ENCODE measurements around the gene SSPN.

The SSPN gene

DNA sequence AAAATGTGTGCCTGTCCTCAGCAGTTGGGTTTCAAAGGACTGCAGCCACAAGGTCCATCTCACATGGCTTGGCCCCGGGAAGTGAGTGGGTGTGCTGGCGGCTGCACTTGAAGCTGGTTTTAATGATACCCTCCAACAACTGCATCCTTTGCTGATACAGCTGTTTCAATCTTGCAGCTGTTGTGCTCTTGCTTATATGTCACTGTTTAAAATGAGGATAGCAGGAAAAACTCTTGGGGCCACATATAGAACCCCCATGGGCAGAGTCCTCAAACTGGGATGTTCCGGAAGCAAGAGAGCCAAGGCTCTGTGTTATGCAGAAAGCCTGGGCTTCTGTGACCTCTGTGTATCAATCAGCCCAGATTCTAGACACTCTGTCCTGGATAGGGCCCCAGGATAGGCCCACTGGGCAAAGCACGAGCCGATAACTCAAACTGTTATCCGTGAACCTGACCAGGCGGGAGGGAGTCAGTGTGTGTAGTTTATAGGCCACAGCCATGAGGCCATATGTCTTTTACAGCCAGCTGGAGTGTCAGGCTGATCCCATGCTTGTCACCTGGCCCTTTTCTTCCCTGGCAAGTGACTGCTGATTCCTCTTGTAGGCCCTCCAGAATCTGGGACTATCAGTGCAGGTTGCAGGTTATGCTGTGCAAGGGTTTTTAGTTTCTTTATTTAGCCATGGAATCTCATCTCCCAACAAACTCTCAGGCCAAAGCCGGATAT lies 74.3 kb downstream of the SSPN start:
- no peak for DNase-seq

DNA sequence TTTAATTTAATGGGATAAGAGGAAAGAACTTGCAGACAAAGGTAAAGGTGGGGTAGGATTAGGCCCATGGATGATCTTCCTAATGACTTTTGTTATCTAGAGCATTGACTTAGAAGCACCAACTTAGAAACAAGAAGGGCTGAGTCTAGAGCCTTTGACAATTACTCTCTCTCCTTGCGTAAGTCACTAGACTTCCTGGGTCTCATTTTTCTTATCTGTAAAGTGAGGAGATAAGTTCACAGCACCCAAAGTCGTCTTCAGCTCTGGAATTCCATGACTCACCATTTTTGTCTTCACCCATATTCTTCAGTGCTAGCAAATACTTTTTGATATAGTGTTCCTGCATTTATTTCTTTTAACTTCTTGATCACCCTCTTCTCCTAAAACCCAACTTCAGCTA lies 75.7 kb downstream of the SSPN start:
- DNase-seq, result no peak

DNA sequence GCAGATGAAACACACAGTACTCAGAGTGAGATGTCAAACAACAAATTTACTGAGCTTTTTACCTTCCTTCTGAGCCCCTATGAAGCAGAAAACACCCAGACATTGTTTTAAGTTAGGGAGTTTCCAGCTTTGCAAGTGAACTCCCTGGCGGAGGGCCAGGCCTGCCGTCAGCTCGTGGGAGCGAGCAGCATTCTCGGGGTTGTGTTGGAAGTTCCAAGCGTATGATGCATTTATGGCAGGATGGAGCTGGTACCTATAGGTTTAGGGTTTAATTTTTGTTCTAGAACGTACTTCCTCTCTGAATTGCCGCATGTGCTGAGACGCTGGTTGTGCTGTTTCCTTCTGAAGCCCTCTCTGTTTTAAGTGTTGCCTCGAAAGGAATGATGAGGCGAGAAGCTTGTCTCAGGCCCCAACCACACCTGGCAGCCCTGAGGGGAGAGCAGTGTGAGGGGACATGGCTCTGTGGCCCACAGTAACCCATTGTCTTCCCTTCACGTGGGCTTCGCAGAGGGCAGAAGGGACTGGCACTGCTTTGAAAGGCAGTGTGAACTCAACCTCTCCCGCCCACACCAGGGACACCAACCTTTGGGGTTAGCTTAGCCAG lies 76.6 kb downstream of the SSPN start:
- DNase-seq, result no peak

DNA sequence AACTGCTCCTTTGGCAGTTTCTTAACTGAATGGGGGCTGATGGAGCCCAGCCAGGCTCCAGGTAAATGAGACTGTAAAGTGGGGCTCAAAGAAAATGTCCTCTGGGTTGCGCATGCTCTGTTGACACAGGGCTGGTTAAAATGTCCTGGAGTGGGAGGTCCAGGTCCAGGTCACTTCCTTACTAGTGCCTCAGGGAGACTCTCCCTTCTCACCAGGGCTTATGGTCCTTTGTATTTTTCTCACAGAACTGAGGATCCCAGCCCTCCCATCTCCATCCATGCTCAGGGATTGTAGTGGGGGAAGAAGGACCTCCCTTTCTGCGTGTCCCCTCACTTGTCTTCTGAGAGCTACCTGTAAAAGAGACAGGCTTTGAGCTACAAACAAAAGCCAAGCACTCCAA lies 77.5 kb downstream of the SSPN start:
- DNase-seq, result no peak

DNA sequence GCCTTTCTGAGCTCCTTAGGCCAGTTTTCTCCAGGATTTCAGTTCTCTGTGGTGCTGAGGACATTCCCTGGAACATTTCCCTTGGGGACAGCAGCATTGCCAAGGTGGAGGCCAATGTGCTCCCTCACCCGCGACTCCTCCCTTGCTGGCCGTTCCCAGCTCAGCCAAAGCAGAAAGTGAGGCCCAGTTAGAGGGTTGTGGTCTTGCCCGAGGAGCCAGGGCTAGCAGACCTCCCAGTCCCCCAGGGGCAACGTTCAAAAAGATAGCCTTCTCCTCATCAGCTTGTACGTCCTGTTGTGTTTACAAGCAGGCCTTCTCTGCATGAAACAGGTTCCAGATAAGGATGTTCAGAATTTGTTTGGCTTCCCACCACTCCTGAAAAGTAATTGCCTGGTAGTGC lies 78.4 kb downstream of the SSPN start:
- no peak for DNase-seq

DNA sequence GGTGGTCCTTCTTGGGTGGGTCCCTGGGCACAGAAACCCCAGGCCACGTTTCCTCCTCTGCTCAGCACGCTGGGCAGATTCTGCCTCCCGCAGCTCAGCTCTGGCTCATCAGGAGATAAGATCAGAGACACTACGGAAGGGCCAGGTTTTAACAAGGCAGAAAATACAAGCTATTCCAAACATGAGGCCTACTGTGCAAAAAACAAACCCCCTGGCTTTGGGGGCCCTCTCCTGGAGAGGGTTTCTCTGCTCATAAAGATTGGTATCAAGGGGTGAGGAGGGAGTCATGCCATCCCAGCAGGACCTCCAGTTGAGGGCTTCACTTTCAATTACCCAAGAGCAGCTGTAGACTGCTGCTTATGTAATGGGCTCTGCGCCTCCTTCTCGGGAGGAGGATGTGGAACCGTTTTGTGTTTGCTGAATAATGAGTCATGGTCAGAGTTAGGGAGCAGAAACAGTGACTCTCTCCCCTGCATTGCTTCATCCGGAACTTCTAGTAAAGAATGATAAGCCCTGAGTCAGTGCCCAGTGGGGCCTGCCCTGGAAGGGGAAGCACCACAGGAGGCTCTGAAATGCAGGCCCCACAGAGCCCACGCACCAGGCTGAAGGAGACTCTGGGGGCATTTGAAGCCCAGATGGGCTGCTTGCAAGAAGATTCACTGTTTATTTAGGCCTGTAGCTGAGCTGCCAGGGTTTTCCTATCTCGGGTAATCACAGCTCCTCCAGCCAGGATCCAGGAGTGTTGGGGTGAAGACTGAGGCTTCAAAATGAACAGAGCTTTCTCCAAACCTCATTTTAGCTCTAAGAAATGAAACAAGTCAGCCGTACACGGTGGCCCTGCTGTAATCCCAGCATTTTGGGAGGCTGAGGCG lies 79.3 kb downstream of the SSPN start:
- DNase-seq, result no peak

DNA sequence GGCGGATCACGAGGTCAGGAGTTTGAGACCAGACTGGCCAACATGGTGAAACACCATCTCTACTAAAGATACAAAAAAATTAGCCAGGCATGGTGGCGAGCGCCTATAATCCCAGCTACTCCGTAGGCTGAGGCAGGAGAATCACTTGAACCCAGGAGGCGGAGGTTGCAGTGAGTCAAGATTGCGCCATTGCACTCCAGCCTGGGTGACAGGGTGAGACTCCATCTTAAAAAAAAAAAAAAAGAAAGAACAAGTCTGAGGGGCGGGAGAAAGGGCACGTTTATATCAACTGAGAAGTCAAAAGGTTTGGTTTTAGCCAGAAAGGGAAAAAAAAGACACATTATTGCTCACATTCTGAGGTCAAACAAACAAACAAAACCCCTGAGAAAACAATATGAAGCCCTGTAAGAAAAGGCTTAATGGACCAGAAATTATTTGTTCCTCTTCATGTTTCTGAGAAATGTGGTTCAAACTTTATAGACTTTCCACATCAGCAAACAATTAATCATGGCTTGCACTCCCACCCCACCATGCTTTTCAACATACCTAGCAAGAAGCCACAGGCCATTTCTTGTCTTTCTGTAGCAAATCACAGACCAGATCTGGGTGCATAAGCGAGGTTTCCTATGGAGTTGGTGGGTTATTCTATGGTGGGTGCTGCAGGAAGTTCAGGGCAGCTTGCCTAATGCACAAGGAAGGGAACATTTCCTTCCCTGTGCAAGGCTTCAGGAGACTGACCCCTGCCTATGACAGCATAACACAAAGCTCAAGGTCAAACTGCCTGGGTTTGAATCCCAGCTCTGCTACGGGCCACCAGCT lies 80.1 kb downstream of the SSPN start:
- DNase-seq, result no peak

DNA sequence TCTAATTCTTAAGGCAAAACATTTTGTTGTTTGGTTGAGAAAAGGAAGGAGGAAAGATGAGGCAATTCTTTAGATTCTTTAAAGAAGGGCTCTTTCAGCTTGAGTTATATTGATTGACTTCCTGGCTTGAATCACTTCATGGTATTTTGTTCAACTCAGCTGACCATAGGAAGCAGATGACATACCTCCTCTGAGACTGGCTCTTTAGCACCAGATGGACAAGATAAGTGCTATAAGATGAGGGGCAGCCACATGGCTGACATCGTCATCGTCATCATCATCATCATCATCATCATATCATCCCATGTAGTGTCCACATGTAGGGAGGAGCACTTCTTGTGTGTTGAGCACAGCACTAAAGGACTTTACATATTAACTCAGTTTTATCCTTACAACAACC lies 81.3 kb downstream of the SSPN start:
- DNase-seq, result no peak

DNA sequence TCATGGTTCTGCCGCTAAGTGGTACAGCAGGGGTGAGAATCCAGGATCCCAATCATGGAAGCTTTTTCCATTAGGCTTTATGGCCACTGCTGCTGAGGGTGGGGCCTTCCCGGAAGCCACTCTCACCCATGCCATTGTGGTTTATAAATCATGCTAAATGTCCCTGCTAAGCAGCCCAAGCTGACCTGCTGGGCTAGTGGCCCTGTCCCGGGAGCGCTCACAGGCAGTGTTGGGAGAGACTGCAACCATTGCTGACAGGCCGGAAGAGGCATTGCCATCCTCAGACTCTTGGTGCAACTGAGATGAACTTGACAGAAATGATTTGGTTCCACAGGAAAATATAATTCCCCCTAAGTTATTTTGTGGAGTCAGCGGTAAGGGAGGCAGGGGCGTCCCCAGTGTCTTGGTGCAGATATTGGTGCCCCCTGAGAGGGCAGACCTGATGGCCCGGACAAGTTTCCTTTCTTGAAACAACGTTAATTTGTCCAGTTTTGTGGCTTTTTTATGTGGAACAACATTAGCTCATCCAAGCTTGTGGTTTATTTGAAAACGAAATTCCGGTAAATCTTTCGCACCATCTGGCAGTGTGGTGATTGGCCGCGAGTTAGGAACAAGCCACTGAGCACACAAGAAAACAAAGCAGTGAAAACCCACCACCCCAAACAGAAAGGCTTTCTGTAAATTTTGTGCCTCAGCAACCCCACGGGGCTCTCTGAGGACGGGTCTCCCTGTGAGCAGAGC lies 82.3 kb downstream of the SSPN start:
- no peak for DNase-seq

DNA sequence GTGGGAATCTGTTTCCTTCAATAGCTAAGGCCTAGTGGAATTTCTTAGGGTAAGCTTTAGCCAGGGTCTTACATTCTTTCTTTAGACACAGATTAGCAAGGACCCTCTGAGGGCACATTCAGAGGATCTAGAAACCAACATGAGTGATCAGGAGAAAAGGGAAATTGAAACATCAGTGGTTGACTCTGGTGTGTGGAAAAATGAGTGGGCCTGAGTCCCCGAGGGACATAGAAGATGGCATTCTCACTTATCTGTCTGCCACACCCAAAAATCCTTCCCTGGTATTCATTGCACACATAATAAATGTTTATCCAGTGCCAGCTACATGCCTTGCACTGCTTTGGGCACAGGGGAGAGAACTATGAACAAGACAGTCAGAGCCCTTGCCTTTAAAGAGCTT lies 82.9 kb downstream of the SSPN start:
- DNase-seq, result no peak

DNA sequence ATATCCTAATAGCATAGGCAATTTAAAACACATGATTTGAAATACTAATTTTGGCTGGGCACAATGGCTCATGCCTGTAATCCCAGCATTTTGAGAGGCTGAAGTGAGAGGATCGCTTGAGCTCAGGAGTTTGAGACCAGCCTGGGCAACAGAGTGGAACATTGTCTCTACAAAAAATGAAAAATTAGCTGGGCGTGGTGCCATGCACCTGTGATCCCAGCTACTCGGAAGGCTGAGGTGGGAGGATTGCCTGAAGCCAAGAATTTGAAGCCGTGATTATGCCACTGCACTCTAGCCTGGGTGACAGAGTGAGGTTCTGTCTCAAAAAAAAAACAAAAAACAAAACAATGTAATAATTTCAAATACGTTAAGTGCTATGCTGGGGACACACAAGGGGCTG lies 83.3 kb downstream of the SSPN start:
- no peak for DNase-seq

DNA sequence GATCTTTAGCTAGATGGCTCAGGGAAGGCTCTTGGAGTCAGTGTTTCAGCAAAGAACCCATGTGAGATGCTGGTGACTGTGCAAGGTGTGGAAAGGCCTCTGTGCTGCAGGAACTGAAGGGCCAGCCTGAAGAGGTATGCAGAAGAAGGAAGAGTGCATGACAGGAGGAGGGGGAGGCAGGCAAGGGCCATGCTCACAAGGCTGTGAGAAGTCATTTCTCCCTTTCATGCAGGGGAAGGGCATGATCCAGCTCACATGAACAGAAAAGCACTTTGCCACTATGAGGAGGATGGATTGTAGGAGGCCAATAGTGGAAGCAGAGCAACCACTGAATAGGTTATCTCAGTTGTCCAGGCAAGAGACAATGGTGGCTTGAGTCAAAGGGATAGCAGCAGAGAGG lies 83.7 kb downstream of the SSPN start:
- DNase-seq, result no peak

DNA sequence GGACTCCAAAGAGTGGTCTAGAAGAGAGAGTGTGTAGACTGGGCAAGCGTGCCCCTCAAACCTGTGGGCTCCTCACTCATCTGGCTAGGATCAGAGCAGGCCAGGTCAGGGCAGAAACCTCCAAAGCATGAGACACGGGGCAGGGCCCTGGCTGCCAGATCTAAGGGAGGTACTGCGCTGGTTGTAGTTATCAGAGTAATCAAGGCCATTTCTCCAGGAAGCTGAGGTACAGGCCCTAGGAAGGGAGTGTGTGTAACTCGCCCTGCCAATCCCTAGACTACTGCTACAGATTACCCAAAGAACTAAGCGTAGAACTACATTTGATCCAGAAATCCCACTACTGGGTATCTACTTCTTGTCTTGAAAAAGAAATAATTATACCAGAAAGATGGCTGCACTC lies 84.5 kb downstream of the SSPN start:
- DNase-seq, result no peak

DNA sequence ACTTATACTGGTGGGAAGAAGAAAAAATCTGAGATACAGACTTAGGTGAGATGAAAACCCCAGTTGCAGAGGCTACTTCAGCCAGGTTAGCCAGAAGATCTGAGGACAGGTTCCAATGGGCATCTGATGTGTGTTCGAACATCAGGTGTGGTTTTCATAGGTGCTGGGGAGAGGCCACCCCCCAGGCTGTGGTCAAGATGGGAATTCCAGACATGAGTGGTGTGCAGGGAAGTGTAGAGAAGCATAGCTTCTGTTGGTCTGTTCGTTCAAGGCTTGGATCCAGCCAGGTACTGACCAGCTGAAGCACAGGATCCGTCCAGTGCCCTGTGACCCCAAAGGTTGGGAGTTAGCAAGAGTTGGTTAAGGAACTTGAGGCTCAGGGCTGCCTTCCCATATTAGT lies 85.5 kb downstream of the SSPN start:
- no peak for DNase-seq

DNA sequence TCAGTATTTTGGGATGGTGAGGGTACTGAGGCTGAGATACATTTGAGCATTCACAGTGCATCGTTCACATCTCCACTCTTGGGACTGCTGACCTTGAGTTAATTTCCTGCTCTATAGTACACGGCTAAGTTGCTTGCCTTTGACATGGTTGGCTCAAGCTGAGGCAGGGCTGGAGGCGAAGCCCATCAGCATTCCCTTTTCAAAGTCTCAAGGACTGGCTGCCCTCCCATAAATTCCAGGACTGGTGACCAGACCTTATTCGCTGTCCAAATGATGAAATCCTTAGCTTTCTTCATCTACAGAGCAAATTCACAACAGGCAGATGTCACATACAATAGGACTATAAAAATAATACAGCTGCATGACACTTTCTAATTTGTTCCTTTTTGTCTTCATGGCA lies 85.9 kb downstream of the SSPN start:
- DNase-seq, result no peak

DNA sequence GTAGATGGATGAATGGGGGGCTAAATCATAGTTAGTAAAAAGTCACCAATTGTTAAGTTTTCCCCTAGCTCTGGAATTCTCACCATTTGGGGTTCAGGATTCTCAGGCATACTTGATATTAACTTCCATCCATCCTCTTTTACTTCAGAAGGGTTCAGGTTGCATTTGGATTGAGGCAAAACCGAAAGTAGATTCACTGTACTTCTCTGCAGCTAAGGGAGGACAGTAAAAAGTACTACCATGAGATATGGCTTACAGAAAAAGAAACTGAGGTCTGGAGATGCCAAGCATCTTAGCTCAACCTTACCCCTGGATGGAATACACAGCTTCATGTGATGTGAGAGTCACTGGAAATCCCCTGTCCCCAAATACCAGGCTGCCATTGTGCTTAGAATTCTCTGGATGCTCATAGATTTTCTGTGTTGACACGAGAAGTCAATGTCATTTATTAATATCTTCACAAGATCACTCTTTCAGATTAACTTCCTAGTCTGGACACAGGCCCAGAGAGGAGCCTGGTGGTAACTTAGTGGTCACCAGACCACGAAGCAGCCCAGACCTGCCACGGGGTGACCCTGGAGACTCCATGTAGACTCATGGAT lies 87.1 kb downstream of the SSPN start:
- no peak for DNase-seq

DNA sequence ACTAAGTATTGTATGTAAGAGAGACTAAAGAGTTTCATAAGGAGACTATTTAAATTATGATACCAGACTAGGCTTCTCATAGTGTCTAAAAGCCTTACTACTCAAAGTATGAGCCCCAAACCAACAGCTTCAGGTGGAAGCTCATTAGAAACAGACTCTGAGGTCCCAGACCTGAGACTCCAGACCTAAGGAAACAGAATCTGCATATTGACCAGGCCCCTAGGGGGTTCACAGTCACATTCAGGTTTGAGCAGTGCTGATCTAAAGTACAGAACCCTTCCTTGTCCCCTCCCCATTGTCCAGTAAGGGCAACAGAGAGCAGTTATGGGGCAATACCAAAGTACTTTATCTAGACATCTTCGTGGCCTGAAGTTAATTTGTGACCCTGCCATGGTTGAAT lies 87.7 kb downstream of the SSPN start:
- DNase-seq, result no peak

DNA sequence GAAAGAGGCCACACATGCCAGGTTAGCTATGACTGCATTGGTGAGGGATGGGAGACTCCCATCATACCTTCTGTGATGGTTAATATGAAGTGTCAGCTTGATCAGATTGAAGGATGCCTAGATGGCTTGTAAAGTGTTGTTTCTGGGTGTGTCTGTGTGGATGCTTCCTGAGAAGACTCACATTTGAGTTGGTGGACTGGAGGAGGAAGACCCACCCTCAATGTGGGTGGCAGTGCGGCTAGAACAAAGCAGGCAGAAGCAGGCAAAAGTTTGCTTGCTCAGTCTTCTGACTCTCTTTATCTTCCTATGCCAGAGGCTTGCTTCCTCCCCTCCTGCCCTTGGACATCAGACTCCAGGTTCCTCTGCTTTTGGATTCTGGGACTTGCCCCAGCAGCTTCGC lies 88.2 kb downstream of the SSPN start:
- DNase-seq, result no peak

DNA sequence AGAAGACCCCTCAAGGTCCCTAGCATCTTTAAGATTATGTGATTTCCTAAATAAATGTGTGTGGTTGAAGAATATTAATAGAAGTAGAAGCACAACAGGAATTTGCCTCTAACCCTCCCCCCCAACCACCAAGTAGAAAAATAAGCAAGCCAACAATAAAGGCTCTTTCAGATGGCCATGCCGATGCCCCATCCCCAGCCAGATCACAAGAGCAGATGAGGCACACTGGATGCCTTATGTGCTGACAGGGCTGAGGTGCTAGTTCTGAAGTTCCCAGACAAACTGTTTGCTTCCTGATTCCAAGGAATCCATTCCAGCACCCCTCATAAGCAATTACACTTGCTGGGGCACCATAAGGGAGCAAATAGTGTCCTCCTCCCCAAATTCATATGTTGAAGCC lies 90.0 kb downstream of the SSPN start:
- no peak for DNase-seq

DNA sequence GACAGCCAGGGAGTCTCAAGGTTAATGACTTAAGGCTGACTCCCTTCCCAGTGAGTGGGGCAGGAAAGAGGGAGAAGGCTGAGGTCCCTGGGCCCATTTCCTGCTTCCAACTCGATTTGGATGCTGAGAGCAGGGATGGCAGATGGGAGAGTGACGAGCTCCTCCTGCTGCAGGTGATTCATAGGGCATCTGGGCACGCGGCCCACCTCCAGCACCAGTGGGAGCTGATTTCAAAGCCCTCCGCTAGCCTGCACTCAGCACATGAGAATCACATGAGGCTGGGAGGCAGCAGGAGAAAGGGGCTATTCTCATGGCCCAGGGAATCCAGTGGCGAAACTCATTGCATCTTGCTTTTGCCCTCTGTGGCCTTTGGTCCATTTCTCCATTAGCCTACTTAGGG lies 90.8 kb downstream of the SSPN start:
- no peak for DNase-seq

DNA sequence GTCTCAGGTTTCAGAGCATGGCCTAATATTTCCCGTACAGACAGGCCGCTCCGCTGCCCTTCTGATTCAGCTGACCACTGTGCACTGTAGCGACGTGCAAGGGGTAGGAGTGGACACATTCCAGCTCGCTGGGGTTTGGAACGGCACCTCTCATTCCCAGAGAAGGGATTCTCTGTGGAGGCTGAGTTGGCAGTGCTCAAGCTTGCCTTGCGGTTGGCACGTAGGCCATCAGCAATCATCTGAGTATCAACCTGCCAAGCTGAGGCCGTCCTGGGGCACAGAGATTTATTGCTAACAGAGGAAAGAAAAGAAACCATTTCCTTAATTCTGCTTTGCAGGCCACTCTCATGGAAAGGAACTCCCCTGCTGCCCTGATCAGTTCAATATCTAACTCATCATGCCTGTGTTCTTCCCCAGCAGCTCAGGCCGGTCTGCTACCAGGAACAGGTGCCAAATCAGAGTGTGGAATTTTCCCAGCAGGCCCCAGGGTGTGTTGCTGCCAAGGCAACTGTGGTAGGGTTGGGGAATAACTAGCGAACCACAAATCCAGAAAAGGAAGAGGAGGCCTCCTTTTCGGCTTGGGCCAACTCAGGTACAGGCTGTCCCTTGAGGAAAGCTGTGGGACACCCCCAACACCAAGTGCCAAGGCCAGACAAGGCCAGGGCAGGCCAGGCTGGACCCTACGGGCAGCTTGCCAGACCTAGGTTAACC lies 92.5 kb downstream of the SSPN start:
- no peak for DNase-seq
